Skeletal muscle tissue (tissue), 4 donors: Measurements from ENCODE around the gene ARRDC2. TPM values are rescaled to one million over a fixed set of nuclear protein-coding genes. Genes with fewer than 3 reads are reported as not detected.
"Not testable (repeated sequence)": the region's sequence is repeated elsewhere in the genome, so short reads cannot be mapped to it uniquely, and the experiment has no call there.

ENCODE experiments used
- H3K27ac ChIP-seq: one replicate; pipeline ENCODE4 v1.7.0; 2013; ENCODE audit warnings: mild to moderate bottlenecking, low read depth, low read length, inconsistent platforms
- H3K27me3 ChIP-seq, 3 donors: one replicate each; pipeline ENCODE4 v1.7.0; 2013; ENCODE audit warnings: low read length in 3 of 3; ENCODE audit not compliant: control insufficient read depth in 3 of 3, insufficient read depth in 3 of 3
- H3K36me3 ChIP-seq, 3 donors: one replicate each; pipeline ENCODE4 v1.7.0; 2013; ENCODE audit warnings: low read length in 3 of 3; ENCODE audit not compliant: control insufficient read depth in 3 of 3, insufficient read depth in 3 of 3
- H3K4me1 ChIP-seq, 3 donors: one replicate each; pipeline ENCODE4 v1.7.0; 2013; ENCODE audit warnings: low read length in 3 of 3, mild to moderate bottlenecking in 3 of 3; ENCODE audit not compliant: control insufficient read depth in 3 of 3, insufficient read depth in 3 of 3
- H3K4me3 ChIP-seq, 3 donors: one replicate each; pipeline ENCODE4 v1.7.0; 2013; ENCODE audit warnings: low read length in 3 of 3
- H3K9ac ChIP-seq, 3 donors: one replicate each; pipeline ENCODE4 v1.7.0; 2013; ENCODE audit warnings: low read length in 3 of 3, mild to moderate bottlenecking in 3 of 3, moderate library complexity in 2 of 3, low read depth in 1 of 3
- H3K9me3 ChIP-seq, 3 donors: one replicate each; pipeline ENCODE4 v1.7.0; 2013; ENCODE audit warnings: low read length in 3 of 3; ENCODE audit not compliant: control insufficient read depth in 3 of 3
- total RNA-seq: library from RNA; depleted of rRNA; stranded (reverse); fragments of >200 nt; gene quantifications from one replicate; pipeline ENCODE4 v1.2.3, GENCODE V29; 2014
- donor health status: Osteomylitis.

The ARRDC2 gene
- total RNA-seq, 1 donor from 2014 or later = 5.7 TPM

DNA sequence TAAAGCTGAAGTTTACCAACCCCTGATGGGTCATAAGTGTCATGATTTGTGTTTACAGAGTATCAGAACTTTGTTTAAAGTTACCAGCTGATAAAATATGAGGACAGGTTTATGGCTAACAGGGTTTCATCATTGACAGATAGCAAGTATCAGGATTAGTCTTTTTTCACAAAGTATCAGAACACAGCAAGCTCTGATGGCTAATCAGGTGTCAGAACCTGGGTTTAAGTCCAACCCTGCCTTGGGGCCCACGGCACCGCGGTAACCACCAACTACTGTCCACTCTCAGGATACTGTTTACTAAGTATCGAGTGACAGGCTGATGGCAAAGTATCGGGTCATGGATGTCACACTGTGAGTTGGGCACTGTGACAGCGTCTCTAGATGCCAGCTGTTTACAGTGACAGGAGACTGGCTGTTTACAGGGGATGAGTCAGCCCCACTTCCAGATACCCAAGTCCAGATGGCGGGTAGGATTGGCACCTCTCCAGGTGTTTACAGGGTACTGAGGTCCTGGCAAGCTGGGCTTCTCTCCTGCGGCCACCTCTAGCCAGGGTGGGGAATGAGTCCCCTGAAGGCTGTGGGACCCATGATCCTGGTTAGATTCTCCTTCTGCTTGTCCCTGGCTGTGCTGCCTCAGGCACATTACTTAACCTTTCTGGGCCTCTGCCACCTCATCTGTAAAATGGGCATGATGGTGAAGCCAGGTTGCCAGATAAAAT is 21.8 kb downstream of the ARRDC2 start:
- H3K27ac ChIP-seq = peak overlapping the region; percentile 84
- peak overlapping the region; percentile 26 to 49 (median 46) for H3K9ac ChIP-seq
- no peaks in the 10 kb centered on the region for H3K9me3 ChIP-seq
- peaks cover 10 to 29% (median 27%) of the 10 kb centered on the region in 3 donors for H3K4me1 ChIP-seq
- no peaks in the 10 kb centered on the region for H3K36me3 ChIP-seq
- no peaks in the 10 kb centered on the region for H3K27me3 ChIP-seq
- H3K4me3 ChIP-seq = no peak overlapping the region

DNA sequence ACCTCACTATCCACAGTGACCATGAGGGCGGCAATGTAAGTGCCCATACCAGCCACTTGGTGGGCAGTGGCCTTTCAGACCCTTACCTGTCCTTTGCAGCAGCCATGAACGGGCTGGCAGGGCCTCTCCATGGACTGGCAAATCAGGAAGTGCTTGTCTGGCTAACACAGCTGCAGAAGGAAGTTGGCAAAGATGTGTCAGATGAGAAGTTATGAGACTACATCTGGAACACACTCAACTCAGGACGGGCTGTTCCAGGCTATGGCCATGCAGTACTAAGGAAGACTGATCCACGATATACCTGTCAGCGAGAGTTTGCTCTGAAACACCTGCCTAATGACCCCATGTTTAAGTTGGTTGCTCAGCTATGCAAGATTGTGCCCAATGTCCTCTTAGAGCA is 23.4 kb downstream of the ARRDC2 start:
- H3K36me3 ChIP-seq, H3K9me3 ChIP-seq, H3K27me3 ChIP-seq: not testable (repeated sequence)
- Histone ChIP-seq H3K9ac (peak overlapping the region in 1 of 3 donors; percentile 64), H3K27ac (peak overlapping the region; percentile 84), H3K4me1 (peaks cover 10 to 29% (median 27%) of the 10 kb centered on the region in 3 donors), H3K4me3 (peak overlapping the region in 1 of 3 donors; percentile 26)

DNA sequence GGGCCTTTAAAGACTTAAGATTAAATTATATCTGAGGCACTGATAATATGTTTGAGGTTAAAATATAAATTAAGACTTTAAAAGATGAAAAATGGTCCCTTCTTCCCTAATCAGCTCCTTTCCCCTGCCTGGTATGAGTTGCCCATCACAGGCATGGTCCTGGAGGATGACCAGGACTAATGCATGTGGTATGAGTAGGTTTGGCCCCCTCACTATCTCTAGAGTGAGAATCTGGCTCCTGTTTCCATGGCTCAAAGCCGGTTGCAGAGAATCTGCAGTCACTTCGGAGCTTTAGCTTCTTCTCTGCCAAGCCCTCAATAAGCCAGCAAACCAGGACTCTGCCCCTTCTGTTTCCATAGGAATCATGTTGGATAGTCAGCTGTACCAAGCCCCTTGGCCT is 24.1 kb downstream of the ARRDC2 start:
- not testable (repeated sequence) for H3K27me3 ChIP-seq, H3K9me3 ChIP-seq, H3K27ac ChIP-seq, H3K4me3 ChIP-seq, H3K36me3 ChIP-seq
- peak overlapping the region in 1 of 3 donors; percentile 25 for H3K9ac ChIP-seq
- H3K4me1 ChIP-seq = peaks cover 10 to 29% (median 27%) of the 10 kb centered on the region in 3 donors

DNA sequence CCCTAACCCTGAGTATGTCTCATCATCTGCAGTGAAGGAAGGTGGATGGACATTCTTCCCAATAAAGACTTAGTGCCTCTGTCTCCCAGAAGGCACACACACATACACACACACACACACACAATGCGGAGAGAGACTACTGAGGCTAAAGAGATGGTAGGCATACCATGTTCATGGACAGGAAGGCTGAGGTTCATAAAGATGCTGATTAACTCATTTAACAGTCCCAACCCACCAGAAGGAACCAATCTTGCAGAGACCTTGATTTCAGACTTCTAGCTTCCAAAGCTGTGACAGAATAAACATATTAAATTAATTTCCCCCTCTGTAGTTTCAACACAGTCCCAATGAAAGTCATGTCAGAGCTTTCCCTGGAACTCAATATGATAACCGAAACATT is 33.1 kb downstream of the ARRDC2 start:
- H3K27ac ChIP-seq = no peak overlapping the region
- no peaks in the 10 kb centered on the region for H3K36me3 ChIP-seq

GRCh38 chr19:18043676-18044075 is 35.7 kb downstream of the ARRDC2 start:
- Histone ChIP-seq H3K36me3 (no peaks in the 10 kb centered on the region), H3K9me3 (no peaks in the 10 kb centered on the region), H3K27ac (no peak overlapping the region), H3K27me3 (no peaks in the 10 kb centered on the region), H3K9ac (no peak overlapping the region), H3K4me1 (peaks cover 8 to 17% (median 17%) of the 10 kb centered on the region in 3 donors), H3K4me3 (no peak overlapping the region)

More for the DNA sequence above, 33.1 kb downstream of the ARRDC2 start:
- Histone ChIP-seq H3K9ac (no peak overlapping the region), H3K27me3 (no peaks in the 10 kb centered on the region), H3K4me3 (no peak overlapping the region), H3K4me1 (peaks cover 8 to 13% (median 13%) of the 10 kb centered on the region in 3 donors), H3K9me3 (no peaks in the 10 kb centered on the region)

GRCh38 chr19:18044825-18045304 is 36.9 kb downstream of the ARRDC2 start:
- Histone ChIP-seq H3K36me3 (no peaks in the 10 kb centered on the region), H3K27ac (peak overlapping the region; percentile 58), H3K9ac (peak overlapping the region; percentile 68 to 85 (median 74)), H3K4me1 (peaks cover 19 to 29% (median 28%) of the 10 kb centered on the region in 3 donors), H3K4me3 (peak overlapping the region; percentile 65 to 79 (median 74)), H3K27me3 (no peaks in the 10 kb centered on the region), H3K9me3 (no peaks in the 10 kb centered on the region)

- H3K36me3 ChIP-seq = no peaks in the 10 kb centered on the region
- peaks cover 25 to 32% (median 29%) of the 10 kb centered on the region in 3 donors for H3K4me1 ChIP-seq
- H3K27me3 ChIP-seq = no peaks in the 10 kb centered on the region
- H3K27ac ChIP-seq = peak overlapping the region; percentile 58
- H3K9me3 ChIP-seq = no peaks in the 10 kb centered on the region
- H3K4me3 ChIP-seq = peak overlapping the region; percentile 65 to 79 (median 74)
- peak overlapping the region; percentile 68 to 85 (median 74) for H3K9ac ChIP-seq
Observed at GRCh38 chr19:18045307-18046050, 37.5 kb downstream of the ARRDC2 start.

- Histone ChIP-seq H3K4me1 (peaks cover 31 to 32% (median 32%) of the 10 kb centered on the region in 3 donors), H3K36me3 (no peaks in the 10 kb centered on the region), H3K9ac (peak overlapping the region in 1 of 3 donors; percentile 14), H3K27me3 (no peaks in the 10 kb centered on the region), H3K4me3 (no peak overlapping the region), H3K27ac (peak overlapping the region; percentile 58), H3K9me3 (no peaks in the 10 kb centered on the region)
Observed at GRCh38 chr19:18046059-18046718, 38.2 kb downstream of the ARRDC2 start.

DNA sequence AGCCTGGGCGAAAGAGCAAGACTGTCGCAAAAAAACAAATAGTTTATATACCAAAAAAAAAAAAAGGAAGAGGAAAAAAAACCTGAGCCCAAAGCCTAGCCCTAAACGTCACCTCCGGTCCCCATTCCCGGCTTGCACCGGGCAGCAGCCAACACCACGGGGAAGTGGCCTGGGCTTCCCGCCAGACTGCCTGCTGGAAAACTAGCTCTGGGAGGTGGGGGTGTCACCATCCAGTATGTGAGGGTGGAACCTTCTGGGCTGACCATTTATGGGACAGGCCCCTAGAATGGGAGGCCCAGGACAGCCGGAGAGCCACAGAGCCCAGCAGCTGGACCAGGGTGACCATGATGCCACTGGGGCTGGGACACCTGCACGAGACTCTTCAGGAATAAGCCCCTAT is 41.4 kb downstream of the ARRDC2 start:
- H3K9ac ChIP-seq = peak overlapping the region in 2 of 3 donors; percentile 6 to 57
- no peaks in the 10 kb centered on the region for H3K9me3 ChIP-seq
- H3K4me3 ChIP-seq = no peak overlapping the region
- peaks cover 35 to 38% (median 37%) of the 10 kb centered on the region in 3 donors for H3K4me1 ChIP-seq
- H3K27ac ChIP-seq = peak overlapping the region; percentile 77
- no peaks in the 10 kb centered on the region for H3K27me3 ChIP-seq
- H3K36me3 ChIP-seq = no peaks in the 10 kb centered on the region
